DMS53 treated with DMSO at 0.1 percent for 48 hours (cell line): Measurements from ENCODE around the gene LARGE1.

ENCODE experiments used
- DNase-seq: peaks from one replicate; lab custom pipeline; 2025; ENCODE audit not compliant: unreplicated experiment; lab: John Stamatoyannopoulos, UW

The LARGE1 gene

DNA sequence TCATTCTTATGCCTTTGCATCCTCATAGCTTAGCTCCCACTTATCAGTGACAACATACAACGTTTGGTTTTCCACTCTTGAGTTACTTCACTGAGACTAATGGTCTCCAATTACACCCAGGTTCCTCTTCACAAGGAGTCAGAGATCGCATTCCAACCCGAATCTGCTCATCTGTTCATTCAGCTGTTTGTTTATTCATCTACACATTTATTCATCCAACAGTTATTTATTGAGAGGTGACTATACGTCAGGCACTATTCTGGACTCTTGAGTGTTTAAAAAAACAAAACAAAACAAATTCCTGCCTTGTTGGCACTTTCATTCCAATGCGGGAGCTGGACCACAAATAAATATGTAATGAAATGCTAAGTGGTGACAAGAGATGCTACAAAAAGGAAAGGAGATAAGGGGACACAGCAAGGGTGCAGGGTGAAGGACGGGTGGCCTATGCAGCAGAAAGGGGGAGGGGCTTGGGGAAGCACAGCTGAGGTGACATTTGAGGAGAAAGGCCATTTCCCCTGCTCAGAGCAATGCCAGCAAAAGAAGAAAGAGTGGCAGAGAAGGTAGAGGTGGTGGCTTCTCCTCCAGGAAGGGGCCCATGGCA, 468.3 kb downstream of the LARGE1 start:
- no peak for DNase-seq

DNA sequence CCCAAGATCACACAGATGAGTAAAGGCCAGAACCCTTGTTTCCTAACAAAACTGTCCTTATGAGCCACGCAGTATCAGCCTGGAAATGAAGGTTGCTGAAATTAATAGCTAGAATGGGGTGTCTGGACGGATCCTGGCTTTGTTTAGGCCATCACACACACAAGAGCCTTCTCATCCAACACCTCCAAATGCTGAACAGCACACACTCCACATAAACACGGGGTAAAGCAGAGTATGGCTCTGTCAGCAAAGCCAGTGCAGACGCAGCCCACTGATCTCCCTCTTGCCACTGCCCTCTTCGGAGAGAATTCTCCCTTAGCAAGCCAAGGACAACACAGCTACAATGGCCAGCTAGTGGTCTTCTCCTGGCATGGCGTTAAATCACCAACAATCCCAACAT, 469.5 kb downstream of the LARGE1 start:
- no peak for DNase-seq

DNA sequence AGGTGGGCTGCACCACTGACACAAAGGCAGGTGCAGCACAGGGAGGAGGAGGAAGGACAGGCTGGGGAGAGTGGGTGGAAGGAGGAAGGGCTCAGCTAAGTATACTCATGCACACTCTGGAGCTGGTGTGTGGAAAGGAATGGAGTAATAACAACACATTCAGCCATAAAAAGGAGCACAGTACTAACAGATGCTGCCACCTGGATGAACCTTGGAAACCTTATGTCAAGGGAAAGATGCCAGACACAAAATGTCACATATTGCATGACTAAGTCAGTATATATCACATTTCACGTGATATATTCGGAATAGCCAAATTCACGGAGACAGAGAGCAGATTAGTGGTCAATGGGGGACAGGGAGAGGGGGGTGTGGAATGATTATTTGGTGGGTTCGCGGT, 472.5 kb downstream of the LARGE1 start:
- no peak for DNase-seq

DNA sequence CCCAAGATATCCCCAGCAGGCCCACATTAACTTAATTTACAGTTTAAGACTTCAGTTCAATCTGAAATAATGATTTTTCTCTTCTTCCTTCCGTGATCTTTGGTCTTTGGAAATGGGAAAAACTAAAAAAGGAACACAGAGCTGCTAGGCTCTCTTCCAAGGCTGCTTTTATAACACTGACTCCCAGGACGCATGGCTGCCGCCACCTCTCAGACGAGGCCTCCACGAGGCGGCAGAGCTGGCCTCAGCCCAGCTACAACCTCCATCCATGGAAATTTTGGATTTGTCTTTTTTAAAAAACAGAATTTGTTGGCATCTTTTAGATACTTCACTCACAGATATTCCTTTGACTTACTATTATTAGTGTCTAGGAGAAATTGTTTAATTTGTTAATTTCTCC, 476.6 kb downstream of the LARGE1 start:
- DNase-seq = no peak

DNA sequence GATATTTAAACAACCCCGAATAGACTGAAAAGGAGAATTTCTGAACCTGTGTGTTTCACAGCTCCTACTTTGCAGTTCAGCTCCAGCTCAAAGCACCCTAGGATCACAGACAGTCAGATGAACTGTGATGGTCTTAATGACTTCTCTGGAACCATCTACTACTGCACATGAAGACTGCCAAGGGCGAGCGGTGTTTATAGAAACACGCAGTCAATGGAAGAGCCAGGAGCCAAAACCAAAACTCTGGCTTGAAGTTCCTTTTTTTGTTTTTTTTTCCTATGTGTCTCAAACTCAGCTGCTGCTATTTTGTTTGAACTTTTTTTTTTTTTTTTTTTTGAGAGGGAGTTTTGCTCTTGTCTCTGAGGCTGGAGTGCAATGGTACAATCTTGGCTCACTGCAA, 479.5 kb downstream of the LARGE1 start:
- no peak for DNase-seq

DNA sequence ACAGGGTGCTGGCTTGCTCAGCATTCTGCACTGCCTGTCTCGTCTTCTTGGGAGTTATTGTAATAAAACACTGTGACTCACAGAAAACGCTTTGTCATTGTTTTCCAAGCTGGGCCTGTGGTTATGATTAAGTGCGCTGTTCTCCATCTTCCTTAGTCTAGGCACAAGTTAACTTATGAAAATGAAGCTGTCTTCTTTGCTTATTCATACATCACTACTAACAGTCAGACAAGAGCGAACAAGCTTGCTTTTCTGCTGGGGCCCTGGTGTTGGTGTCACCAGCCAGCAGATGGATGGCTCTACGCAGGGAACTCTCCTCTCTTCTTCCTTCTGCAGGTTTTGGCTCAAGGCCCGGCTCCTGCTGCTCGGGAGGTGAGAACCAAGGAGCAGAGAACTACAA, 482.0 kb downstream of the LARGE1 start:
- no peak for DNase-seq

DNA sequence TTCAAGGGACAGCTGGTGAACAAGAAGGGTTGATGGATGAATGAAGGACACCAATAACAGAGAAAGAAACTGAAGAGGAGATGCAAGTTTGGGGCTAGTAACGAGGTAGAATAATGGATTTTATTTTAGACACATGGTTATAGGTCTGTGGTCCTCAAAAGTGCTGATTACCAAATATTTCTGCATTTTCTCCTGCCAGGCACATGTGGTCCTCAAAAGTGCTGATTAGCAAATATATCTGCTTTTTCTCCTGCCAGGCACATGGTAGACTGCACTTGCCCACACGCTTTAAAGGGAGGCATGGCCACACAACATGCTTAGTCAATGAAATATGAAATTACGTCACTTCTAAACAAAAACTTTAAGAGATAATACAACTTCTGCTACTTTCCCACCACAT, 489.0 kb downstream of the LARGE1 start:
- DNase-seq = no peak

DNA sequence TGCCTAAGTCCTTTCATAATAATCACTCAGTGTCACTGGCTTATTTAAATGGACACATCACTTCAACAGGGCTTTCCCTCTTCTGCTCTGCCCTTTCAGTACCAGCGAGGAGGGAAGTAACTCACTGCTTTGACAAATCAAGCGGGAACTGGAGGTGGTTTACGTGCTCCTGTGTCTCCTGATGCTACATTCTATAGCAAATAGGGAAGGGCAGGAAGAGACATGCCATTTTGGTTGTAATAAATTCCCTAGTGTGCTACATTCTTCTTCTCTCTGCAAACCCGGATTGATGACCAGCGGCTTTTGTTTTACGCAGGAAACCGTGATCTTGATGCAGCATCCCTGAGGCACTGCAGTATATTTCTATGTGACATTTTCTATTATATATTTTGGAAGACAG, 491.0 kb downstream of the LARGE1 start:
- no peak for DNase-seq

DNA sequence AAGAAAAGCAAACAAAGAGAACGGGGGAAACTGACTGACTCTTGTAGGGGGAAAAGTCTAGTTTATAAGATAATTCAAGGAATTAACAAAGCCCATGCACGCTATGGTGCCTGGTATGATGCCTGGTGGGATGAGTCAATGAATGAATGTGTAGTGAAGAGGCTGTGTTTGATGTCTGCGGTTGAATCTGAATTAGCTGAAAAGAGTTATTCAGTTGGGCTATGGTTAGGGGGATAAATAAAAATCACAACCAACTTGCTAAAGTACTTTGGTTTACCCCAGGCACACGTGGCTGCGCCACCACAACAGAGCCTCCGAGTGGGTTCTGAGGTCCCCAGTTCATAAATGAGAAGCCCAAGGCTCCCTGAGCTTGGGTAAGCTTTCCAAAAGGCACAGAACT, 492.8 kb downstream of the LARGE1 start:
- no peak for DNase-seq

DNA sequence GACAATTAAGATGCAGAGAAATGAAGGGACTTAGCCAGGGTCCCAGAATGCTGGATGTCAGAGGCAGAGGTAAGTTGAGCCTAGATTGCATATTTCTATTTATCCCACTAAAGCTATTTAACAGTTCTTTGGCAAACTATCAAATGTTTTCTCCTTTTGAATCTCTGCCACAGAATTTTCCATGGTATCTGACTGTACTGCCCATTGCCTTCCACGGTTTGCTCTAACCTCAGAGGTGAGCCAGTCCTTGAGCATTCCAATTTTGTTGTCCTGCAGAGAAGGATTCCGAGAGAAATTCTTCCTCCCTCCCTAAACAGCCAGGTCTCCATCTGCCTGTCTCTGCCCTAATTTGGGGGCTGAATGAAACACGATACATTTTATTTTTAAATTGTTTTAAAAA, 493.8 kb downstream of the LARGE1 start:
- no peak for DNase-seq

DNA sequence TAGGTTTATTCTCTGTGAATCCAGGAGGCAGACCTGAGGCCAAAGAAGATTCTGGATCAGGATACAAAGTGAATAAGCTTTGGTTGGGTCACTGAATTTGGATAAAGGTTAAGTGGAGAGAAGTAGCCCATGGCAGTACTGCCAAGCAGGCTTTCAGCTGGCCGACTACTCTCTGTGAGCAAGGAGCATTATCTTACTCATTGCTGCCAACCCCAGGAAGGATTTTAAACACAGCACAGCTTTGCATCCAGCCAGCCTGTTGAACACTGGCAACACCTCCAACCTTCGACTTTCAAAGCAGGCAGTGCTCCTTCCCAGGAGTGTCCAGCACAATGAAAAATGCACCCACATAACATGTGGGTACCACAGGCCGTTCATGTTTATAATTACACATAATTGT, 498.4 kb downstream of the LARGE1 start:
- no peak for DNase-seq

DNA sequence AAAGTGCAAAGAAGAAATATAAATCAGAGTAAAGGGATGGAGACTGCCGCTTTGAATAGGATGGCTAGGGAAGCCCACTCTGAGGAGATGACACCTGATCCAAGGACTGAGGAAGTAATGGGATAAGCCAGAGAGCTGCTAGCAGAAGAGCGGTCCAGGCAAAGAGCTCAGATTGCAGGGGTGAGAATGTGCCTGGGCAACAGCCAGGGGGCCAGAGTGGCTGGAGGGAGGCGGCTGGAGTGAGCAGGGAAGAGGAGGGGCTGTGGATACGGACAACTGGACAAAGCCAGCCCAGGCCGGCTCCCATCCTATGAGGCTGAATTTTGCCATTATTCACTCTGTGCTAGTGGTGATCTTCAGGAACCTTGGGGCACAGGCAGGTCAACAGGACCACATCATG, 501.8 kb downstream of the LARGE1 start:
- DNase-seq = no peak

DNA sequence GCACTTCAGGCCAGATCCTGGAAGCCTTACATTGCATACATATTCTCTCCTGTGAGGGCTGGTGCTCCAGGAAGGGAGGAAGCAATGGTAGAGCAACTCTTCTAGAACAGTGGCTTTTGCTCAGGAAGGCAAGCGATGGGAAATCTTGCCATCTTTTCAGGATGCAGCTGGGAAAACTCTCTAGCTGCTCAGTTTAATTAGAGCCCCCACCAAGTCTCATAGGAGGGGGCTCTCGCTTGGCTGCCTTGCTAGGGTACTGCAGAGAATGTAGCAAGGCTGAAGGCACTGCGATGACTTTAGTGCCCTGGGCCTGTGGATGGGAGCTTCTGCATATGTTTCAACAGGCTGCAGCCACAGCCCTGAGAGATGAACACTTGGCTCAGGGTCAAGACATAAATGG, 504.9 kb downstream of the LARGE1 start:
- no peak for DNase-seq

DNA sequence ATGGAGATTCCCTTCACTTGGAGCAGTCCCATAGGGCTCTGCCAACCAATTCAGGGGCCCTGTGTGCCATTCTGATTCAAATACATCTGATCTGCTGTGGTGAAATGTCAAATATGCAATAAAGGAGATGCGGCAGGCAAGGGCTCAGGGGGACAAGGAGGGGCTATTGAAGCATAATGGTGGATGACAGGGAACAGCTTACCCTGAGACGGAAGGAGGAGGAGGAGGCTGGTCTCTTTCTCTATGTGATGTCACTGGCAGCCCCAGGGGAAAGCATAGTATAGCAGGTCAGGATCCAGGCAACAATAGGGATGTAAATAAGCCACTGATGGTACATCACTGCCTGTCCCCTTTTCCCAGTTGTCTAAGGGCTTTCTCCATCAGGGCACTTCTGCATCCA, 511.2 kb downstream of the LARGE1 start:
- DNase-seq = no peak

DNA sequence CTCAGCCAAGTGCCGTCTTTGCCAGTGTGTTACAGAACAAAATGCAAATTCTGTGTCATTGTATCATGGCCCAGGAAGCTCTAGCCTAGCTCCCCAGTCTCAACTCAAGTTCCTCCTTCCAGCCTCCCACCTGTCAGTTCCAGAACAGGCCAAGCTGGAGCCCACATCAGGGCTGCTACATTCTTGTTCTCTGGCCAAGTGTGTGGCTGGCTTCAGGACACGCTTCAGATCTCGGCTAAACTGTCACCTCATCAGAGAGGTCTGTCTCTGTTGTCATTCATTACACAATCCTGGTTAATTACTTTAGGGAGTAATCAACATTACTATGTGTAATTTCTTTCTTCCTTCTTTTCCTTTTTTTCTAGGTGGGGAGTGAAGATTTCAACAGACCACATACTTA, 515.1 kb downstream of the LARGE1 start:
- no peak for DNase-seq

DNA sequence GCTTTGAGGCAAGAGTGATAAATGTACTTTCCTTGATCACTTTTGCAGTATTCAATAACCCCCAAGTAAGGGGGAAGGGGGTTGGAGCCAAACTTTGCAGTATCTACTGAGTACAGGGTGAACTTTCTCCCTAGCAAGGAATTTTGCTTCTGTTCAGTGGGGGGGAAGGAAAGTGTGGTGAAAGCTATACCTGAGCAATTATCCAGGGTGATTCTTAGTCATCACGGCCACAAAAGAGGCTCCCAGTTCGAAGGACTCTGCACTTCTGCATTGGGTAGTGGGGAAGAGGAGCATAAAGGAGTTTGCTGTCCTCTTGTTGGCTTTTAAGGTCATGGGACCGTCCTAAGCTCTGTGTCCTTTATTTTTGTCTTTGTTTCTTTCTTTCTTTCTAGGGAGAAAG, 515.6 kb downstream of the LARGE1 start:
- no peak for DNase-seq

DNA sequence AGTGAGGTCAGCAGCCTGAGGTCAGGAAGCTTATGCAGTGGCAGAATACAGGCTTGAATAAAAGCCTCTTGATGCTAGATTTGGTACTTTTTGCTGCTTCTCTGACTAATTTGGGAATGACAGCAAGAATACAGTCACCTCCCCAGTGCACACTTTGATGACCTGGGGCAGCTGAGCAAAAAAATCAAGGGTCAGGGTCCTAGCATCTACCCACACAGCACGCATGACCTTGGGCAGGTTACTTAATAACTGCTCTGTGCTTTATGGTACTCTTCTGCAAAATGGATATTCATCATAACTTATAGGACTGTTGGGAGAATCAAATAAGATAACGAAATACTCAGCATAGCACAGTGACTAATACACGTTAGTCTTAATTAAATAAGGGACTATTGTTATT, 518.0 kb downstream of the LARGE1 start:
- DNase-seq = no peak

DNA sequence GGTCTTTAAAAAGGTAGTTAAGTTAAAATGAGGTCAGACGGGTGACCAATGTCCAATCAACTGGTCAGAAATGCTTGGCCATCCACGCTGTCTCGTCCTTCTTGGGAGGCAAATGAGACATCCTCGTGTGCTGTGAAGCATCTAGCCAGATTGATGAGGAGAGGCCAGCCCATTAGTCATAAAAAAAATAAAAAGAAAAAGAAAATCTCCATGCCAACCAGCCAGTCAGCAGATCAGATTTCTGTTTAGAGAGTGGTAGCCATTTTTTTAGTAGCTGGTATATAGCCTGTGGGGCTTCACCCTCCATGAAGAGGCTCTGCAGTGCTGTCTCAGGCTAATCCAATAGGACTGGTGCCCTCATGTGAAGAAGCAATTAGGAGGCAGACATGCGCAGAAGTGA, 519.0 kb downstream of the LARGE1 start:
- DNase-seq = no peak

DNA sequence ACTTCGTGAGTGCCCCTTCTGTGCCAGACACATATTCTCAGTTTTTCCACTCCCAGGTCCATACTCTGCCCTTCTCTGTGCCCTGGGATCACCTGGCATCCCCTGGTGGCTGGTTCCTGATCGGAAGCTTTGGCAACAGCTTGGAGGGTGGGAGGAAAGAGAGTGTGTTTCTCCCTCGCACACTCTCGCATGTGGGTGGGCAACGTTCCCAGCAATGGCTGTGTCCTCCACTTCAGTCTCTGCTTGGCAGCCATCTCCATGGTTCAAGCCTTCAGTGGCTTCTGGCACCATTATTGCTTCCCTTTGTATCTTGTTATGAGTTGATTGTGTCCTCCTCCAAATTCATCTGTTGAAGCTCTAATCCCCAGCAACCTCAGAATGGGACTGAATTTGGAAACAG, 519.4 kb downstream of the LARGE1 start:
- no peak for DNase-seq

DNA sequence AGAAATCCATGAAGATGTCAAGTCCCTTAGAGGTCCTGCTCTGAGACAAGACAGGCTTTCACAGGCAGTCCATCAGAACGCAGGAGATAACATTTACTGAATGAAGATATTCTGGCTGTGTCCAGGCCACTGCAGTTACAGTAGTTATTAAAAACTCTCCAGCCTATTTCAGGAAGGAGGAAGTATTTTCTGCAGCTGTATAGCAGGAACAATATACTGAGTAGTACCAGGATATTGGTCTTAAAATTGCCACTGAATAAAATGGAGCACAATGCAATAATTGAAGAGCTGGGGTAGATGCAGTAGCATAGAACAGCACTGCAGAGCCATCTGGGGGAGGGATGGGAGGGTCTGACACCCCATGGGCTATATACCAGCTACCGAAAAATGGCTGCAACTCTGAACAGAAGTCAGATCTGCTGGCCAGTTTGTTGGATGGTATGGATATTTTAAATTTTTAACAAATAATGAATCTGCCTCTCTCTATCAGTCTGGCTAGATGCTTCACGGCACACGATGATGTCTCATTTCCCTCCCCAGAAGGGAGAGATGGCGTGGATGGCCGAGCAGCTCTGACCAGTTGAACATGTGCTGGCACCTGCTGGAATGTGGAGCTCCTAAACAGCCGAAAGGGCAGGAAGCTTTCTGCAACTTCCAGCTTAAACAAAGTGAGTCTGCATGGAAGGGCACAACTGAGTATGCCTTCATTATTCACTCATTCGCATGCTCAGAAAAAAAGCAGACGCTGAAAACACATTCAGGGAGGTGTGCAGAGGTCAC, 520.0 kb downstream of the LARGE1 start:
- no peak for DNase-seq

DNA sequence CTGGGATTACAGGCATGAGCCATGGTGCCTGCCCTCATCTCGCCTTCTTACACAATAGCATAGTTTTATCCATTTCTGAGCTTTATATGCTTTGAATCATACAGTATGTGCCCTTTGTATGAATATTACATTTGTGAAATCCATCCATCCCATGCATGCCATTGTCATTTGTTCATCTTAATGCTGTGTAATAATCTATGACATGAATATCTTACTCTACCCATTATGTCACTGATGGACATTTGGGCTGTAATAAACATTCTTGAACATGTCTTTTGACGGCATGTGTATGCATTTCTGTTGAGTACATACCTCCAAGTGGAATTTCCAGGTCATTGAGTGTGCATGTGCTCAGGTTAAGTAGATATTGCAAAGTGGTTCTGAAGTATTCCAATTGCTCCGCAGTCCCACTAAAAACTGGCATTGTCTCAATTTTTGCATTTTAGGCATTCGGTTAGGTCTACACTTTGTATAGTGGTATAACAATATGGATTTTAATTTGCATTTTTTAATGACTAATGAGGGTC, 522.8 kb downstream of the LARGE1 start:
- no peak for DNase-seq

DNA sequence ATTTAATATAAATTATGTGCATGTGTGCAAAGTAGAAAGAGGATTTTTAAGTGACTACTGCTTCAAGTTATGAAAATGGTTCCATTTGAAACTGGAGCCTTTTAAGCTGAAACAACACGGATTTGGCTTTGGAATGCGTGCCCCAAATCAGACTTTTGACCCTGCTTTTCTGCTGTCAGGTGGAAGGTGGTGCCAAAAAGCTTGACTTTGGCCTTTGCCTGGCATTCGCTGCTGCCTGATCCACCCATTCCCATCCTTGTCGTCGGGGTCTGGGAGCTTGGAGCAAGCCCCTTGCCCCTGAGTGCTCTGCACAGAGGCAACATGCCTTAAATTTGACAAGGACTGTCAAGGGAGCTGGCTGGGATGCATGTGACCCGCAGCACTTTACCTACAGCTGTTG, 526.8 kb downstream of the LARGE1 start:
- no peak for DNase-seq

DNA sequence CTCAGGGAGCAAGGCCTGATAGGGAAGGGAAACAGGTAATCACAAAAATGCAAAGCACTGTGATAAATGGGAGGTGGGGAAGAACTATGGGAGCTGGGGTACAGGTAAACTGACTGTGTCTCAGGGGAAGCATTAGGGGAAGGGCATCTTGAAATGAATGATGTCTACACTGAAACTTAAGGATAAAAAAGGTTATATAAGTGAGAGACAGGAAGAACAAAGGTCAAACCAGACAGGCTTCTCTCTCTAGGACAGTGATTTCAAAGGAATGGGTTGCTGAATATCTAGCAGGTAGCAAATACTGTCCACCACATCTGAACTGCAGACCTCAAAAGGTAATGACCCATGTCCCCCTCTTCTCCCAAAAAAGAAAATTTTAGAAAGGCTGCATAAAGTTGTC, 529.0 kb downstream of the LARGE1 start:
- no peak for DNase-seq
